Endothelial cell (in vitro differentiated cells): ENCODE data around the gene TPD52L1. TPM values are rescaled to one million over a fixed set of nuclear protein-coding genes. Genes with fewer than 3 reads are reported as not detected.
A peak's percentile ranks its signal among the peaks of the same experiment; 100 is the strongest.

ENCODE experiments used
- DNase-seq: peaks from one replicate; pipeline ENCODE4 v3.0.0; 2021; ENCODE audit warnings: low spot score
- H3K27ac Mint-ChIP-seq: one replicate; pipeline ENCODE4 v1.8.0; 2021; ENCODE audit warnings: mixed read lengths, inconsistent platforms; ENCODE audit not compliant: unreplicated experiment
- H3K27me3 Mint-ChIP-seq: one replicate; pipeline ENCODE4 v1.8.0; 2021; ENCODE audit warnings: mild to moderate bottlenecking, moderate library complexity, mixed read lengths, inconsistent platforms; ENCODE audit not compliant: unreplicated experiment
- H3K36me3 Mint-ChIP-seq: one replicate; pipeline ENCODE4 v1.8.0; 2021; ENCODE audit warnings: mild to moderate bottlenecking, low read depth, mixed read lengths, inconsistent platforms; ENCODE audit not compliant: unreplicated experiment
- H3K4me1 Mint-ChIP-seq: one replicate; pipeline ENCODE4 v1.8.0; 2021; ENCODE audit warnings: mild to moderate bottlenecking, mixed read lengths, inconsistent platforms; ENCODE audit not compliant: unreplicated experiment
- H3K4me3 Mint-ChIP-seq: one replicate; pipeline ENCODE4 v1.8.0; 2021; ENCODE audit warnings: mild to moderate bottlenecking, mixed read lengths, inconsistent platforms; ENCODE audit not compliant: unreplicated experiment
- H3K9me3 Mint-ChIP-seq: one replicate; pipeline ENCODE4 v1.8.0; 2021; ENCODE audit warnings: mixed read lengths, inconsistent platforms; ENCODE audit not compliant: unreplicated experiment
- CTCF ChIP-seq: fragments of 200-600 bp; sonication (generic); IDR thresholded peaks from one replicate; pipeline ENCODE4 v1.5.0; 2021; ENCODE audit warnings: antibody characterized with exemption; ENCODE audit not compliant: unreplicated experiment
- total RNA-seq: library from RNA; stranded (reverse); fragmentation: NEBNext Ultra II Directional; extraction: Animal tissue kit (Norgen Biotek cat#: 25700); gene quantifications from one replicate; pipeline ENCODE4 v1.2.1, GENCODE V29; 2021; ENCODE audit not compliant: unreplicated experiment

Gene TPD52L1
- total RNA-seq, 1 donor from 2014 or later: 118 TPM

GRCh38 chr6:125299257-125299656 is 145.7 kb downstream of the TPD52L1 start:
- Mint-ChIP-seq H3K27me3 (peaks cover 7% of the 10 kb centered on the region), H3K27ac (peak overlapping the region; percentile 93), H3K9me3 (no peaks in the 10 kb centered on the region), H3K36me3 (peaks cover 7% of the 10 kb centered on the region), H3K4me1 (peaks cover 49% of the 10 kb centered on the region), H3K4me3 (no peak overlapping the region)
- no peak for TF ChIP-seq CTCF
- DNase-seq: no peak

- no peak for DNase-seq
- Mint-ChIP-seq H3K4me3 (peak overlapping the region; percentile 79), H3K27me3 (peaks cover 7% of the 10 kb centered on the region), H3K36me3 (peaks cover 7% of the 10 kb centered on the region), H3K9me3 (no peaks in the 10 kb centered on the region), H3K4me1 (peaks cover 49% of the 10 kb centered on the region), H3K27ac (peak overlapping the region; percentile 93)
- TF ChIP-seq CTCF: no peak
Measured at GRCh38 chr6:125300992-125301434, 147.4 kb downstream of the TPD52L1 start.

- no peaks in the 10 kb centered on the region for H3K9me3 Mint-ChIP-seq
- H3K36me3 Mint-ChIP-seq: peaks cover 7% of the 10 kb centered on the region
- H3K27me3 Mint-ChIP-seq: peaks cover 7% of the 10 kb centered on the region
- peak within 1 kb of the TSS; percentile 93 for H3K27ac Mint-ChIP-seq
- no peak for TF ChIP-seq CTCF
- peaks cover 48% of the 10 kb centered on the region for H3K4me1 Mint-ChIP-seq
- peak; percentile 93 for DNase-seq
- peak within 1 kb of the TSS; percentile 79 for H3K4me3 Mint-ChIP-seq
Measured at GRCh38 chr6:125301435-125302391, 148.1 kb downstream of the TPD52L1 start, which contains the start of gene HDDC2. Gene HDDC2 (minus strand): TSS chr6:125301967. CDS start chr6:125301932, 35 bp downstream.

DNA sequence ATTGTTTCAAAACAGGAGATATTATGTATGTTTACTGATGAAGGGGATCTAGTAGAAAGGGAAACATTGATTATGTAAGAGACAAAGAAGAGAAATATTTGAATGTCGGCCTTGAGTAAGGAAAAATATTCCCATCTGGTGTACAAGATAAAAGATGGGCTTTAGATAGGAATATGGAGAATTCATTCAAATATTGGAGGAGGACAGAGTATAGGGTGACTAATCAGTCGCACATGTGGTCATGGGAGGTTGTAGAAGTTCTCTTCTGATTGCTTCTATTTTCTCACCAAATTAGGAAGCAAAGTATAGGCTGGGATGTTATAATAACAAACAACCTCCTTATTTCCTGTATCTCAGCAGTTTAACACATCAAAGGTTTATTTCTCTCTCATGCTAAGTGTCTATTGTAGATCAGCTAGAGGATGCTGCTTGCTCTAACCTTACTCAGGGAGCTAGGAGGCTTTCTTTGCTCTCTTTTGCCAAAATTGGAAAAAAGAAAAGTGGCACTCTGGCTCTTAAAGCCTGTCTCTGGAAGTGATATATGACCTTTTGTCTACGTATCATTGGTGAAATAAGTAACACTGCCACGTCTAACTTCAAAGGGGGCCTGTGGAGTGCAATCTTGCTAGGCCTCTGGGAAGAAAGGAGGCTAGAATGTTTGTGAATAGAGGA is 149.4 kb downstream of the TPD52L1 start:
- peak overlapping the region; percentile 21 for H3K4me3 Mint-ChIP-seq
- no peak for DNase-seq
- peaks cover 7% of the 10 kb centered on the region for H3K36me3 Mint-ChIP-seq
- H3K27ac Mint-ChIP-seq: peak overlapping the region; percentile 79
- no peak for TF ChIP-seq CTCF
- H3K9me3 Mint-ChIP-seq: no peaks in the 10 kb centered on the region
- peaks cover 7% of the 10 kb centered on the region for H3K27me3 Mint-ChIP-seq
- H3K4me1 Mint-ChIP-seq: peaks cover 38% of the 10 kb centered on the region
